GM20431 (cell line): ENCODE data around the gene MARCKSL1.
"Not testable (repeated sequence)": the region's sequence is repeated elsewhere in the genome, so short reads cannot be mapped to it uniquely, and the experiment has no call there.

Experiments used
- in situ Hi-C: fragments of 300-500 bp; cut with MseI, MboI; formaldehyde crosslinking; loops from one replicate; pipeline ENCODE4 v1.15.0; 2020; ENCODE audit warnings: low sequenced_read_pairs; ENCODE audit not compliant: unreplicated experiment

MARCKSL1 gene

GRCh38 chr1:32298211-32298610, 37.8 kb downstream of the MARCKSL1 start:
- in situ Hi-C loops = not testable (repeated sequence)

DNA sequence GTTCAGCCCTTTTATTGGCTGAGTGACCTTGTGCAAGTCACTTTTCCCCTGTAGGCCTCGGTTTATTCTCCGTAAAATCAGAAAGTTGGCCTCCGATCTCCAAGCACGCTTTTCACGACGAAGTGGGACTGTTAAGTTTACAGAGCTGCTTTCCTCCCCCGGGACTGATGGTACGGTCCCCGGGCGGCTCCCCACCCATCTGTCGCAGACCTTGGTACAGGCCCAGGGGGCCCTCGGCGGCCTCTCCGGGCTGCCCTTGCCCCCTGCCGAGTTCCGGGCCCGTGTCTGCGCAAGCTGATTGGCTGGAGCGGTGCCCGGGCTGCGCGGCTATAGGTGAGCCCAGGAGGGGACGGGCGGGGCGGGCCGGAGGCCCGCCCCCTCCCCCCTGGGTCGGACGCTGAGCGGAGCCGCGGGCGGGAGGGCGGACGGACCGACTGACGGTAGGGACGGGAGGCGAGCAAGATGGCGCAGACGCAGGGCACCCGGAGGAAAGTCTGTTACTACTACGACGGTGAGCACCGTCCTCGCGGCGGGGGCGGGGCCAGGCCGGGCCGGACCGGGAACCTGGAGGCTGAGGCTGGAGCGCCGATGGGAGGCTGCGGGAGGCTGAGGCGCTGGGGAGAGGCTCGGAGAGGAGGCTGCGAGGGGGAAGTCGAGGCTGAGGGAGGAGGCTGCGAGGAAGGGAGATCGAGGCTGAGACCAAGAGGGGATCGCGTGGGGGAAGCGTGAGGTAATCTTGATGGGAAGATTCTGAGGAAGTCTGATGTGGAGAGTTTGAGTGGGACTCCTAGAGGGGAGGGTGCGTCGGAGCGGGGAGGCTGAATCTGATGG, 44.1 kb downstream of the MARCKSL1 start, which contains the start of gene HDAC1:
TSS of gene HDAC1 (plus strand) at position 376 of the 831 bp plus-strand sequence. CDS start at position 463, 87 bp downstream.
- in situ Hi-C loops = no loop called here

GRCh38 chr1:32291145-32291707, 44.8 kb downstream of the MARCKSL1 start:
- in situ Hi-C loops = no loop called here

GRCh38 chr1:32289256-32289655, 46.8 kb downstream of the MARCKSL1 start:
- in situ Hi-C loops = no loop called here

DNA sequence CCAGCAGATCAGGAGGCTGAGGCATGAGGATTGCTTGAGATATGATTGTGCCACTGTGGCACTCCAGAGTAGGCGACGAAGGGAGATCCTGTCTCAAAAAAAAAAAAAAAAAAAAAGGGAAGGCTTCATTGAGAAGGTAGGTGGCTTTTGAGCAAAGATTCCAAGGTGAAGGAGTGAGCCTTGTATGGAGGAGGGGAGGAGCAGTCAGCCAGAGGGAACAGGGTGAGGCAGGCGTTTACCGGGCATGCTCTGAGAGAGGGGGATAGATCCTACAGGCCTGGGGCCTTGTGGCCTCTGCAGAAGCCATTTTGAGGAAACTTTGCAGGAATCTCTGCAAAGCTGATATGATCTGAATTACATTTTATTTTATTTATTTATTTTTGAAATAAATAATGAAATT, 49.3 kb downstream of the MARCKSL1 start:
- in situ Hi-C loops = no loop called here

GRCh38 chr1:32285658-32286057, 50.4 kb downstream of the MARCKSL1 start:
- in situ Hi-C loops = no loop called here

DNA sequence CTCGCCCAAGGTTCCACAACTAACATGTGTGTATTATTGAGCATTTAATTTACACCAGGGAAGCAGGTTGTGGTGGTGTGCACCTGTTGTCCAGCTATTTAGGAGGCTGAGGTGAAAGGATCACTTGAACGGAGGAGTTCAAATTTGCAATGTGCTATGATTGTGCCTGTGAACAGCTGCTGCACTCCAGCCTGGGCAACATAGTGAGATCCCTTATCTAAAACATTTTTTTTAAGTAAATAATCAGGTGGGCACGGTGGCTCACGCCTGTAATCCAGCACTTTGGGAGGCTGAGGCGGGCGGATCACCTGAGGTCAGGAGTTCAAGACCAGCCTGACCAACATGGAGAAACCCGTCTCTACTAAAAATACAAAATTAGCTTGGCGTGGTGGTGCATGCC, 51.3 kb downstream of the MARCKSL1 start:
- in situ Hi-C loops = not testable (repeated sequence)
